Stimulated activated CD8-positive, alpha-beta memory T cell treated with anti-CD3 and anti-CD28 coated beads, Interleukin-4, amount 100 ng/mL, for 48 hours (primary cell): ENCODE results near the gene ANAPC15.

Experiments
- DNase-seq: peaks from one replicate; pipeline ENCODE4 v3.0.0-alpha.2; 2020

ANAPC15 gene

DNA sequence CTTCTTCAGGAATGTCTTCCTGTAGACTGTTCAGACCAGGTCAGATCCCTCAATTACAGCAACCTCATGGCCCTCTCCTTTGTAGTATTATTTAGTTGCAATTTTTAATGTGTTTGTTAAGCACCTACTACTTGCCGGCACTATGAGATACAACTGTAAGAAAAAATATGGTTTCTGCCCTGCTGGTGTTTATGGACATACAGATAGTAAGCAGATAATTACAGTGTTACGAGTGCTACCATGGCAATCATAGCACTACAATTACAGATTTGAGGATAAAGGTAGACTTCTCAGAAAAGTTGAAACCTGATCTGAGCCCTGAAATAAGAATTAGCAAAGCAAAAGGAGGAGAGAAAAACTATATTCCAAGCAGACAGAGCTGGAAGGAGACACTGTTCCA, 29.1 kb downstream of the ANAPC15 start:
- no peak for DNase-seq

DNA sequence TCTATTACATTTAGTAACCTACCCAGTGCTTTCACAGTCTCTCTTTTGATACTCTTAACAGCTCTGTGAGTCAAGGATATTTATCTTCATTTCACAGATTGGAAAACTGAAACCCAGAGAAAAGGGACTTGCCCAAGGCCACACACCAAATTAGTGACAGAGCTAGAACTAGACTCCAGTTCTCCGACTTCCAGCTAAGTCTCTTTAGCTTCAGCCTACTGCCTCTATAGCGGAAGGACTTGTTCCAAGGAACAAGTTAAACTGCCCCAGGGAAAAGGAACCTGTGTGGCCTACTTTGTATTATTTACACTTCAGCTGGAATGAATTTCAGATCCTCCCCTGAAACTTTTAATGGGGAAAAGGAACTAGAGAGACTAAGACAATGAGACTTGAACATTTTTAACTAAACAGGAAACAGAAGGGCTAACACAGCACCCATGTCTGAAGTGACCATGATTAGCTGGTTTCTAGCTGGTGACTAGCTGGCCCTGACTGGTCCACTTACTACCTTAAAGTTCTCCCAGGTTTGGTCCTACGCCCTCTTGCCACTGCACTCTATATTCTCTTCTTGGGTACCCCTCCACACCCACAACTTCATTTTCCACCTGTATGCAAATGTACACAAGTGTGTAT, 30.6 kb downstream of the ANAPC15 start:
- no peak for DNase-seq

DNA sequence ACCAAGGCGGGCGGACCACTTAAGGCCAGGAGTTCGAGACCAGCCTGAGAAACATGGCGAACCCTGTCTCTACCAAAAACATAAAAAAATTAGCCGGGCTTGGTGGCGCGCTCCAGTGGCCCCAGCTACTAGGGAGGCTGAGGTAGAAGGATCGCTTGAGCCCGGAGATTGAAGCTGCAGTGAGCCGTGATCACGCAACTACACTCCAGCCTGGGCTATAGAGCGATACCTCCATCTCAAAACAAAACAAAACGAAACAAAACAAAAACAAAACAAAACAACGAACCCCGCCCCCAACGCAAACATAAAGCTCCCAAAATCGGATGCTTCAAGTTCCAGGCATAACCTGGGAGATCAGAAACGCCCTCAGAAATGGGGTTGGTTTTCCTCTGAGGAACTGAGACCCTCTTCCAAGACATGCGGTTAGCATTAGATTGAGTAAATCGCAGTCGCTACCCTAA, 31.3 kb downstream of the ANAPC15 start:
- no peak for DNase-seq

DNA sequence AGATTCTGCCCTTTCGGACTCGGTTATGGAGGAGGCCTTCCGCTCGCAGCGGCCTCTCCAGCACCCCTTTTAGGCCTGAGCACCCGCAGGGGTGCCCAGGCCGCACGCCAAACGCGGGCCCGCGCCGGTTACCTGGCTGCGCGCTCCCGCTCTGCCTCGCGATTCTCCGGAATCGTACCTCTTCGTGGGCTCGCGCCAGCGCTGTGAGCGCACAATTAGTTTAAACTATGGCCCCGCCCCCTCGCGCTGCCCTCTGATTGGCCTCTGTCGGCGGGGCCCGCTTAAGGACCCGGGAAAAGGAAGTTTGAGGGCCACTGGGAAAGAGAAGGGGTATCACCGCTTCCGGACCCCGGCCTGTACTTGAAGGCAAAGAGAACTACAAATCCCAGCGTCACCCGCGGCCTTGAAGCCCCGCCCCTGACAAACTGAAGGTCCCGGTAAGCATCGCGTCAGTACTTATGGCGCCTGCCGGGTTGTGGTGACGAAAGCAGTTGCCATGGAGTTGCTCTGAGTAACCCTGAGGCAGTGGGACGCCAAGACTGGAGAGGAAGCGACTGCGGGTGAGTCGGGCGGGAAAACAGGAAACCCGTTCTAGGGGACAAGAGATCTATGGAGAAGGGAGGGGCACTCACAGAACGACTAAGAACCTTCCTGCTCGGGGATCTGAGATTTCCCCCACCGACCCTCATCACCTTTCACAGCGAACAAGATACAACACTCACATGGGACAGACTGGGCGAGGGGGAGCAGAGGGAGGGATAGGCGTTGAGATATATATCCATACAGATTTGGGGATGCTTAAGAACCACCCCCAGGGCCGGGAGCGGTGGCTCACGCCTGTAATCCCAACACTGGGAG, 31.9 kb downstream of the ANAPC15 start, which contains the start of the genes LRRC51 and NUMA1:
LRRC51 (plus strand) TSS at position 525 of the 858 bp plus-strand sequence. CDS start 8,234 bp downstream, outside the sequence.
NUMA1 (minus strand) TSS at position 217 of the 858 bp plus-strand sequence. CDS start 44,599 bp downstream, outside the sequence.
- peak; percentile 99 for DNase-seq

DNA sequence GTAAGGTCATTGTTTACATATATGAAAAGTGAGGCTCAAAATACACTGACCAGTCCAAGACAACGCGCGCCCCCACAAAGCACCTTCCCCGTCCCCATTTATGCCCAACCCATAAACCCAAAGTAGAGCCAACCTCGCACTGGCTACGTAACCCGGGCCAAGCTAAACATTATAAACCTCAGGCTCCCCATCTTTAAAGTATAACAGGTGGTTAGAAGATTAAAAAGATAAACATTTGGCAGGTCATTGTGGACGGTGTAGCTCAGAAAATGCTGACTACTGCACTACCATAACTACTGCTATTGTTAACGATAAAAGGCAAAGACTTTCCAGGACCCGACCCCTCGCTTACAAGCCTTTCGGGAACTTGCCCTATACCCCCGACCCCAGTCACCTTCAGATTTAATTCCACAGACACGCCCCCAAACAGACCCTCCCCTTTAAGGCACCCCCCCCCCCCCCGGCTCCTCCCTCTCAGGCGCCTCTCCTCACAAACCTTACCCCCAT, 32.6 kb downstream of the ANAPC15 start:
- DNase-seq: no peak

DNA sequence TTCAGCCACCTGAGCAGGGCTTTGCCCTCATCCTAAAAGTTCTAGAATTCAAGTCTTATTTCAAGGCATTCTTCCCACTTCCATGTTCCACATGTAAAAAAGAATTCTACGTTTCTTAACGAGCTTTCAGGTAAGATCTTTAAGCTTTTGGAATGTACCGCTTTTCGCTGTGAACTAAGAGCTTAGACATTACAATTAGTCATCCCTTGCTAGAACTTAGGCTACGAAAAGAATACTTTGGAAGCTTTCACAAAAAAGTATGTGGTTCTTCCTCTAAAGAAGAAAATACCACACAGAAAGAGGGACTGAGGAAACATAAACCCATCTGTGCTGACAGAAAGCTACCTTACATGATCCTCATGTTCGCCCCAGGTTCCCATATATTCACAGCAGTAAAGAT, 34.0 kb downstream of the ANAPC15 start:
- DNase-seq: no peak

DNA sequence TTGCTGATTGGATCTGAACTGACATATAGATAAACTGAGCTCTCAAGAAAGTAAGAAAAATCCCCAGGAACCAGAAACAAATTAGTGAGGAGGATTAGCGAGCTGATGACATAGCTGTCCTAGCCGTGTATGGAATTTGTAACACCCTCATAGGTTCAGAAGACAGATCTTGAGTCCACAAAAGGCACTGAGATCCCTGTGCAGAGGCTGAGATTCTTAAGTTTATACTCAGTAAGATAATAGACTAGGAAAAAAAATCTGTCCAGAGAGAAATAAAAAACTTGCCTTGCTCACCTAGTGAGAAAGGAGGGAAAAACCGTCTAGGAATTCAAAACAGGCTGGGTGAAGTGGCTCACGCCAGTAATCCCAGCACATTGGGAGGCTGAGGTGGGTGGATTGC, 36.7 kb downstream of the ANAPC15 start:
- DNase-seq: no peak

DNA sequence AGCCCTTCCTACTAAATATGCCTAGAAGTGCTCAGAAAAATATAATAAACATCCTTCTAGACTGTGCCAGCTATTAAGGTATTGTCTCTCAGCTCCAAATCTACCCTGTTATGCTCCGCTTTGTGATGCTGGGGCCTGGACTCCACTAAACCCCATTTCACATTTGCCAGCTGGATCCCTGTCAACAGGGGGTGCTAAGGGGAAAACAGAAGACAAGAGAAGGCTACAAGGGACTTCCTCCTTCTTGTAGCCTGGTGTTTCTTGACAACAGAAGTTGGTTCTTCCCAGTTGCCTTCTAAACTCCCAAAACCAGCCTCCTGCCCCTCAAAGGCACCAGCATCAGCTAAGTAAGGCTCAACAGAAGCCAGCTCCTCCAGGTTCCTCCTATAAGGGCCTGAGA, 37.4 kb downstream of the ANAPC15 start:
- no peak for DNase-seq

DNA sequence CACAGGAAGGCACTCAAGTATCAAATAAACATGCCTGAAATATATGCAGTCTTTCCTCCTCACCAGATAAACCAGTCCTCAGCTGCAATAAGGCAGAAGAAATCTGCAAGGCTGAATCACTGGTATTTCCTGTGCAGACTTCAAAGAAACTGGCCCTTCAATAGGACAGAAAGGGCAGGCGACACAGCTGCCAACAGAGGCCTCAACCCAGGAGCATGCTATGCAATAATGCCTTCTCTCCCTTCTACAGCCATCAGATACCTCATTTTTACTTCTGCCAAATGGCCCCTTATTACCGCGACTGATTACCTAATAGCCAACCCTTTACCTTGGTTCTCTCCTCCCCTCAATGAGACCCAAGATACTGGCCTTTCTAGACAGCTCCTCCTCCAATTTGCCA, 40.1 kb downstream of the ANAPC15 start:
- DNase-seq: no peak

DNA sequence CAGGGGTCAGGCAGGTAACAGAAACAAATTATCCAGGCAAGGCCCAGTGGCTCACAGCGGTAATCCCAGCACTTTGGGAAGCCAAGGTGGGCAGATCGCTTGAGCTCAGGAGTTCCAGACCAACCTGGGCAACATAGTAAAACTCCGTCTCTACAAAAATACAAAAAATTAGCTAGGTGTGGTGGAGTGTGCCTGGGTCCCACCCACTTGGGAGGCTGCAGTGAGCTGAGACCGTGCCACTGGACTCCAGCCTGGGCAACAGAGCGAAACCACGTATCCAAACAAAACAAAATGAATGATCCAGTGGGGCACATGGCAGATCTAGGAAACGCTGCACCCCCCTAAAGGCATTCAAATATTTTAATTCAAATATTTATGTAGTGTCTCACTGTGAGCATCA, 42.0 kb downstream of the ANAPC15 start:
- DNase-seq: no peak

DNA sequence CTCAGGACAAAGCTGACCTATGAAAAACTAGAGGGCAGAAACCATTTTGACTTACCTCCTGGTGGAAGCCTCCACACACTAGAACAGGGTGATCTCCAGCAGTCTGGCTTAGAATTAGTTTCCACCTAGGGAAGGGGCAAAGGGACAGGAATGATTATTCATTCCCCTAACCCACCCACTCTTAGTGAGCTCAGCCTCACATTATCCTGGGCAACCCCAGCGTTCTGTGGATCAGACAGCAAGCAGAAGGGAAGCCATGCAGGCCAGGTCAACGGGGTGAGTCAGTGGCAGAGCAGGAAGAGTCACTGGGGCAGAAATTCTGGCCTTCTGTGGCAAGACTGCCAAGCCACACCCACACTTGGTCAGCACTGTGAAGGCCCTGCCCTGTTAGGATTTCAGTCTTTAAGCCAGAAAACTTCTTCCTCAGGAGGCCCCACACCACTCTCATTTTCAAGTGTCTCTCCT, 42.7 kb downstream of the ANAPC15 start:
- DNase-seq: peak; percentile 33

DNA sequence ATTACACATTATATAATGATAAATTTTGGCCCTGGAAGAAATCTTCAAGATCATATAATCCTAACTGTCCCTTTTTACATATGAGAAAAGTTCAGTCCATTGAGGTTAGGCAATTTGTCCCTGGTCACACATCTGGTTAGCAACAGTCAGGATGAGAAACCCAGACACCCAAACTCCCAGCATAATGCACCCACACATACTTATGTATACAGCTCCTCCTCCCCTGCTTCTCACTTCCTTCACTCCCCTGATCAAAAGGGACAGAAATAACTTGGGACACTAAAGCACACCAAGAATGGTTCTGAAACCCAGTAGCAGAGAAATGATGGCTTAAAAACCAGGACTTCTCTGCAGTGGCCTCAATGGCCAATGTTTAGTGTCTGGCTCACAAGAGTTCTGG, 43.3 kb downstream of the ANAPC15 start:
- no peak for DNase-seq

DNA sequence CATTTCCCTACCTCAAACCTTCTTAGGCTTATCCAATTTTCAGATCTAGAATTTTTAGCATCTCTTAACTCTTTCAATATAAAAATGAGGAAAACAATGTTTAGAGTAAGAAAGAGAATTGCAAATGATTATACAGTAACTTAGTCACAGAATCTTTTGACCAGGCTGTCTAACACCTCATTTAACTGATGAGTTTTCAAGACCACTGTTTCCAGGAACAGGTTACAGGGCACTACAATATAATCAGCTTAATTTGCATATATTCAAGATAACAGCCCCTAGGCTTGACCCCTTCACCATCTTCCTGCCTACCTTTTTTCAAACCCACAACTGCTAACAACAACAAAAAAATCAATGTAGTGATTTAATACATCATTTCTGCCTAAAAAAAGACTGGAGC, 44.8 kb downstream of the ANAPC15 start:
- DNase-seq: no peak

DNA sequence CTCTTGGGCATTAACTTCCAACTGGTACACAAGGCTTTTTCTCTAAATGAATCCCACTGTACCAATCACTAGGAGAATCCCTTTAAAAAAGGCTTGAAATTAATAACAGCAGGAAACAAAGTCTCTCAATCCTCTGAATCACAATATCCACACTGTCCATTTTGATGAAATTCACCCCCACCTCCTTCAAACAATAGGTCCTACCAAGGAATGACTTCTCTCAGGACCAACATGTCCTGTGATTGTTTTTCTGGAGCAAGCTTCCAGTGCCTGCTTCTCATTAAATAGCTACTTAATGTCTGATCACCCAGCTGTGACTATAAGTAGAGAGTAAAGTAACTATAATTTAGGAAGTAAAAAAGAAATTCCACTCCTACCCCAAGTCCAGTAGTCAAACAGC, 45.2 kb downstream of the ANAPC15 start:
- DNase-seq: no peak

DNA sequence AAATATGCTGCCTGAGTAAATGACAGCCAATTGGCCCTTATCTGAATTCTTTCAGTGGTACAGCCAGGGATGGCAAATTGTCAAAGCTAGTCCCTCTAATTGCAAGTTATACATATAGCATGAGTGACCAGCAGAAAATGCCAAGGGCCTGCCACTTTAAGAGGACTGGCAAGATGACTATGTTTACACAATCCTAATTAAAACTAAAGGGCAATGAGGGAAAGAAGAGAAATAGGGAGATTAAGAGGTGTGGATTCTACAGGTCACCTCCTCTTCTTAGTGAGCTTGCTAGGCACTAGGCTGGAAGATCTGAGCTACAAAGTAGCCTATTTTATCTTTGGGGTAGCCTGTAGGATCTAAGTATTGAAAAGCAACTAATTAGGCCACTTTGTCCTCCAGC, 45.6 kb downstream of the ANAPC15 start:
- DNase-seq: no peak

DNA sequence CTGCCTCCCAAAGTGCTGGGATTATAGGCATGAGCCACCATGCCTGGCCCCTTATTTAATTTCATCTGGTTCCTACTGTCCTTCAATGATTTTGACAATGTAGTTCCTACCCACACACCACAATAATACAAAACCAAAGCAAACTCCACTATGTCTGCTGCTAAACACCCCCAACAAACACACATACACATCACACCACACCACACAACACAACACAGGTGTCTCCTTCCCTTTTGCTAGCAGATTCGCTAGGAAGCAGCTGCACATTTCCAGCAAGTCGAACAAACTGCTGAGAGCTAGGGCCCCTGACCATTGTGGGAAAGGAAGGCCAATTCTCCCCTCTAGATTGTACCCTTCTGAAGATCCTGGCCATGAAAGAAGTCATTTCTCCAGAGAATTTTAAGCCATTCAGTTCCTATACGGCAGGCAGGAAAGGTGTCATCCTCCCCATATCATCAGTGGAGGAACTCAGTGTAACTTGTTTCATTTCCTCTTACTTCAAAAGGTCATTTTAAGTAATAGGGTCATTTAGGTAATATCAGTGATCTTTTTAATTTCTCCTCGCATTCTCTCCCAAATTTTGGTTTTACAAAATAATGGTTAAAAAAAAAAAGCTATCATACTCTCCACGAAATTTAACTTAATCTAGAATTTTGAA, 50.6 kb downstream of the ANAPC15 start:
- DNase-seq: no peak
